Sigmoid colon (tissue), 4 donors: Measurements from ENCODE around the gene ZIC5.

Experiments
- POLR2AphosphoS5 ChIP-seq, 4 donors: sonication (generic); formaldehyde crosslinking; IDR thresholded peaks; one replicate each; pipeline ENCODE4 v1.6.1; 2017; ENCODE audit warnings: antibody characterized with exemption in 4 of 4
- TF ChIP-seq, protein P1 (sequence below), 4 experiments: fragments of 450-650 bp in 3 of 4; fragments of 200-600 bp in 1 of 4; IDR thresholded peaks; one replicate each; pipeline ENCODE4 v1.5.1; 2016 to 2019; ENCODE audit warnings: antibody characterized with exemption in 4 of 4, mild to moderate bottlenecking in 3 of 4, moderate library complexity in 2 of 4

DNA sequence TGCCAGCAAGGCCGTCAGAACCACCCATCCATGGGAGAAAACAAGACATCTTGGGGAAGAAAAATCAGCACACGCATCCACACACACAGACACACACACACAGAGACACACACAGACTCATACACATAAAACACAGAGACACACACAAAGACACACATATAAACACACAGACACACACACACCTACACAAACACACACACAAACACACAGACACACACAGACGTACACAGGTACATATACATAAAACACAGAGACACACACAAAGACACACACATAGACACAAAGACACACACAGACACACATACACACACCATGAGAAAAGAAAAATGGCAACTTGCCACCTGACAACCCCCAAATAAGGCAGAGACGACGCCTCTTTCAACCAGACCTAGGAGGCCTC is 40.6 kb downstream of the ZIC5 start:
- TF ChIP-seq, protein P1, sequence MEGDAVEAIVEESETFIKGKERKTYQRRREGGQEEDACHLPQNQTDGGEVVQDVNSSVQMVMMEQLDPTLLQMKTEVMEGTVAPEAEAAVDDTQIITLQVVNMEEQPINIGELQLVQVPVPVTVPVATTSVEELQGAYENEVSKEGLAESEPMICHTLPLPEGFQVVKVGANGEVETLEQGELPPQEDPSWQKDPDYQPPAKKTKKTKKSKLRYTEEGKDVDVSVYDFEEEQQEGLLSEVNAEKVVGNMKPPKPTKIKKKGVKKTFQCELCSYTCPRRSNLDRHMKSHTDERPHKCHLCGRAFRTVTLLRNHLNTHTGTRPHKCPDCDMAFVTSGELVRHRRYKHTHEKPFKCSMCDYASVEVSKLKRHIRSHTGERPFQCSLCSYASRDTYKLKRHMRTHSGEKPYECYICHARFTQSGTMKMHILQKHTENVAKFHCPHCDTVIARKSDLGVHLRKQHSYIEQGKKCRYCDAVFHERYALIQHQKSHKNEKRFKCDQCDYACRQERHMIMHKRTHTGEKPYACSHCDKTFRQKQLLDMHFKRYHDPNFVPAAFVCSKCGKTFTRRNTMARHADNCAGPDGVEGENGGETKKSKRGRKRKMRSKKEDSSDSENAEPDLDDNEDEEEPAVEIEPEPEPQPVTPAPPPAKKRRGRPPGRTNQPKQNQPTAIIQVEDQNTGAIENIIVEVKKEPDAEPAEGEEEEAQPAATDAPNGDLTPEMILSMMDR (IDR thresholded peaks at IDR 0.05) = no peak
- TF ChIP-seq POLR2AphosphoS5 (IDR thresholded peaks at IDR 0.05) = no peak
